ENCODE results near the gene RFNG.

The RFNG gene

GRCh38 chr17:82051776-82052637 lies at the start of gene RFNG, which contains the start of gene GPS1:
TSS of gene RFNG (minus strand) at chr17:82051811. CDS start at chr17:82051766, 45 bp downstream.
TSS of gene GPS1 (plus strand) at chr17:82051898. CDS start at chr17:82051932, 34 bp downstream.
- DNase-seq, result peak; percentile 59

DNA sequence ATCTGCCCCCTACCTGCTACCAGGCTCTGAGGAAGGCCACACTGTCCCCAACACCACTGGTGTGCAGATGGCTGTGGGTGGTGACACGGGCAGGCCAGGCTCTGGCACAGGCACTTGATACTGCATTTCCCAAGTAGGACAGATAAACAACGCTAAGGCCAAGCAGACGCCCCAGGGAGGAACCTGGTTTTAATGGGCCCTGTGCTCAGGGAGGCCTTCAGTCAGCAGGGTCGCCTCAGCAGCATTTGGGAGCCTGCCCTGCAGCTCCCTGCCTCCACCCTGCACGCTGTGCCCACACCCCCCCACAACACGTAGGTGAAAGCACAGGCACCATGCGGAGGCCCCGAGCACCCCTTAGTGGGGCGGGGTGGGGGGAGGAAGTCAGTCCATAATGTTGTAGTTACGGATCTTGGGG lies 49.7 kb upstream of the RFNG start:
- no peak for DNase-seq

DNA sequence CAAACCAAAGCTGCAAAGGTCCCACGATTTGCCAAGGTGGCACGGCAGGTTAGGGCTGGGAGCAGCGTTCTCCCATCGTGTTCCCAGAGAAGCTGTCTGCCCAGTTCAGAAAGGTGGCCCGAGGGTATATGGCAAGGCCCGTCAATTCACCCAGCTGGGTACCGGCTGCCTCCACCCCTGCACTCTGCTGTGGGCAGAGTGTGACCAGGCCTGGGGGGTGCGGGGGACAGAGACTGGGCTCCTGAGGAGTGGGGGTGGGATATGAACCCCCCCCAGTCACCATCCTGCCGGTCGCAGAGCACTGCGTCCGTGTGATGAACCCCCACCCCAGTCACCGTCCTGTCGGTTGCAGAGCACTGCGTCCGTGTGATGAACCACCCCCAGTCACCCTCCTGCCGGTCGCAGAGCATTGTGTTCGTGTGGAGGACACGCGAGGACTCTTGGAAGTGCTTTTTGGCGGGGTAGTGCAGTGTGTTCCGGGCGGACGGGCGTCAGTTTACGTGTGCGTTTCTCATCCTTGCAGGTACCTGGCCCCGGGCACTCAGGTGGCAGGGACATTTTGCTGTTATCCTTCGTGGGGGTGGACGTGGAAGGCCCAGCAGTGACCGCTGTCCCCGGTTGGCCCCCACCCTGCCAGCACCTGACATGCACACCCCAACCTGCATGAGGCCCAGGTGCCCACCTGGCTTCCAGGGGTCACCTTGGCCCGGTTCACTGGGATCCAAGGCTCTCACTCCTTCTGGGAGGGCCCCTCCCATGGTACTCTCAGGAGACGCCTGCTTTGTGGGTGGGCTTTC lies 49.1 kb upstream of the RFNG start:
- no peak for DNase-seq

DNA sequence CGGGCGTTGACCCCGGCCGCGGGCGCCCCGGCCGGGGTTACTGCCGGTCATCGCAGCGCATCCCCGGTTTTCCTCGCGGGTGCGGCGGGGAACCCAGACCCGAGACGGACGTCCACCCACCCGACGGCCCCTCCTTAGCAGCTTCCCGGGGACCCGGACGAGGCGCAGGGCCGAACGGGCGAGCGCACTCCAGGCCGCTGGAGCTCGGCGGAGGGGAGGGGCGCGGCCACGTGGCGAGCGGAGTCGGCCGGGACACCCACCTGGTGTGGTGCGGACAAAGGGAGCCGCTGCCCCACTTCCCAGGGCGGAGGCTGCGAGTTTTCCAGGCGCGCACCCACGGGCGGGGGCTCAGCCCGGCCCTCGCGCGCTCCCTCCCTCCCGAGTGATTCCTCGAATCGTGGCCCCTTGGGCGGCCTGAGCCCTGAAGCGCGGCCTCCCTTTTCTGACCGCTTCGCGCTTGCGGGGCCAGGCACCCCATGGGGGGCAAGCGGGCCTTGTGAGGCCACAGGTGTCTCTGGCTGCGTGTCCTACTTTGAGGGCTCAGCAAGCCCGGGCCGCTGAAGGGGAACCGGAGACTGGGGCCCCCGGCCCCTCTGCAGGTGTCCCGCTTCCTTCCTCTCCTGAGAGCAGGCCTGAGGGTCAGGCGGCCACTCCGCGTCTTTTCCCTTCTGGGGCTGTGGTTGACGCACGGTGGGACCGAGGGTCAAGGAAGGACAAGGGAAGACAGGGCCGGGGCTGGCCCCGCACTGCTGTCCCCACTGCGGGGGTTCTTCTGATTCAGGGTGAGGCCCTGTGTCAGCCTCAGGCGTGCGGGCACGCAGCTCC lies 47.5 kb upstream of the RFNG start:
- no peak for DNase-seq

GRCh38 chr17:82098169-82098938 lies 46.7 kb upstream of the RFNG start, which contains the start of gene FASN:
TSS of gene FASN (minus strand) at chr17:82098236. CDS start at chr17:82096445, 1,791 bp downstream.
- peak; percentile 90 for DNase-seq

- DNase-seq, result no peak
Observed at GRCh38 chr17:82097919-82098168, 46.2 kb upstream of the RFNG start.

GRCh38 chr17:82097184-82097918 lies 45.7 kb upstream of the RFNG start:
- DNase-seq, result no peak

GRCh38 chr17:82096709-82097183 lies 45.1 kb upstream of the RFNG start:
- DNase-seq, result no peak

DNA sequence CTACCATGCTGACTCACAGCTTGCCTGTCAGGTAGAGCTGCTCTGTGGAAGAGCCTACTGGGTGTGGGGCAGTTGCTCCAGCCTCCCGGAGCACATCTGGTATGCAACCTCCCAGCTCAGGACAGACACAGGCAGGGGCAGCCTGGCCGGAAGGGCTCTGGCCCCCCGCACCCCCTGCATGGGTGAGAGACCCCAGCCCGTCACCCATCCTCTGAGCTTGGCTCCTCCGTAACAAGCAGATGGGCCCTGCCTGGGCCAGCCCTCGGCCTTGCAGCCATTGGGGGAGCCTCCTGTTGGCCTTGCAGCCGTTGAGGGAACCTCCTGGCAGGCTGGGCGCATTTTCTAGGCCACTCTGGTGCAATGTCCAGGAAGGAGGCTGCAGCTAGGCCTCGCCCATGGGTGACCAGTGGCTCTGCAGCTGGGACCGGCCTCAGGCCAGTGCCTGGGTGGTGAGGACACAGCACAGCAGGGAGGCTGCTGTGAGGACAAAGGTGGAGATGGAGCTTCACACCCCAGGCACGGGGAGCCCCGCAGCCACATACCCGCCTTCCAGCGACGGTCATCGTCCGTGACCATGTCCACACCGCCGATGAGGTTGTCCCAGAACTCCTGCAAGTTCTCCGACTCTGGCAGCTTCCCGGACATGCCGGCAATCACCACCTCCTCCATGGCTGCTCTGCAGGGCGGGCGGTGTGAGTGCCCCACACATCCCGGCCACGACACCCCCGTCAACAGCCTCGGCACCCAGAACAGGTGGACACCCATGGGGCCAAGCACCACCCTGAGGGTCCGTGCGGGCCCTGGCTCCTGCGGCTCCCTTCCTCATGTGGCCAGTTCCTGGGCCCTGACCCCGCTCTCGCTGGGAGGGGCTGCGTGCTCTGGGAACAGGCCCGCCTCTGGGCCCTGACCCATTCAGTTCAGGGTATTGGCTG lies 44.4 kb upstream of the RFNG start:
- no peak for DNase-seq

- DNase-seq, result no peak
Observed at GRCh38 chr17:82094931-82095776, 43.5 kb upstream of the RFNG start.

DNA sequence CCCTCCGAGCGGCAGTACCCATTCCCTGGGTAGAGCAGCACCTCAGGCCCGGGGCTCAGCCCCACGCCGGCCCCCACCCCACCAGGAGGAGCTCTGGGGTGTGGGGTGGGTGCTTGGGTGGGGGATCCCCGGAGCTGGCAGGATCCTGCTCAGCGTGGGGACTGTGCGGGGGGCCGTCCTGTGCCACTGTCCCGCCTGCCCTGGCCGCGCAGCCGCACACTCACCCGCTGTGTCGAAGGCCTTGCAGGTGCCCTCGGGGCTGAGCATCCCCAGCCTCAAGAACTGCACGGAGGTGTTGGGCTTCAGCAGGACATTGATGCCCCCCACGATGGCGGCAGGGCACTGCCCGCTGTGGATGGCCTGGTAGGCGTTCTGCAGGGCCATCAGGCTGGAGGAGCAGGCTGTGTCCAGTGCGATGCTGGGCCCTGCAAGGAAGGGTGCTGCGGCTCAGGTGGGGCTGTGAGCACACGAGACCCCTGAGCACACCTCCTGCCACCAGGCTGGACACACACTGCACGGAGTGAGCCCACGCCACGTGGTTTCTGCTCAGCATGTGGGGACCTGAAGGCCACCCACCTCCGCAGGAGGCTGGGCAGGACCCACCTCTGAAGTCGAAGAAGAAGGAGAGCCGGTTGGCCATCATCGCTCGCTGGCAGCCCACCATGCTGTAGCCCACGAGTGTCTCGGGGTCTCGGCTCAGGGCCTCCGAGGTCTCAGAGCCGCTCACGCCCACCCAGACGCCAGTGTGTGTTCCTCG lies 41.6 kb upstream of the RFNG start:
- DNase-seq, result no peak

DNA sequence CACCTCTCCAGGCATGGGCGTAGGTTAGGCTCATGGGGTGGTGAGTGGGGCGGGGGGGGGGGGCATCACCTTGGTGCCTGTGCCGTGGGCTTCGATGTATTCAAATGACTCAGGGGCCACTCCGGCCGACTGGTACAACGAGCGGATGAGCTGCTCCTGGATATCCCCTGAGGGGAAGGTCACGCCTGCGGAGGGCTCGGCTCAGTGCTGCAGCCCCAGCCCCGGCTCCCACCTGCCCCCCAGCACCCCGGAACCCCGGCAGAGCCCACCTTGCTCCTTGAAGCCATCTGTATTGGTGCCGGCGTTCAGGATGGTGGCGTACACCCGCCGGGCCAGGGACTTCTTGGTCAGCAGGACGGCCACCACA lies 41.0 kb upstream of the RFNG start:
- DNase-seq, result no peak

DNA sequence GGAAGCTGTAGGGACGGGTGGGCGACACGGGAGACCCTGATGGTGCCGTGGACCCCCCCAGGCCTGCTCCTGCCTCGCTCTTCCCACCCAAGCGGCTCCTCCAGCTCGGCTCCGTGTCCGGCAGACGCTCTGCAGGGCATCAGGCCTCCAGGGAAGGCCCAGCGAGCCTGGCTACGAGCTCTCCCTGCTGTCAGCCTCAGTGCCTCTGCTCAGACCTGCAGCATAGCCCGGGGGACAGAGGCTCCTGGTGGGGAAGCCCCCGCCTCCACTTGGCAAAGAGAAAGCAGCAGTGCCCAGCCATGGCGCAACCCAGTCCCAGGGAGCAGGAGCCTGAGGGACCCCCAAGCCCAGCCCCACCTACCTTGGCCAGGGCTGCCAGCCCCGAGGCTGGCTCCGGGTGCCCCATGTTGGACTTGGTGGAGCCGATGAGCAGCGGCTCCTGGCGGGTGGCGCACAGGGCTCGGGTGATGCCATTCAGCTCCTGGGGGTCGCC lies 40.5 kb upstream of the RFNG start:
- DNase-seq, result no peak

DNA sequence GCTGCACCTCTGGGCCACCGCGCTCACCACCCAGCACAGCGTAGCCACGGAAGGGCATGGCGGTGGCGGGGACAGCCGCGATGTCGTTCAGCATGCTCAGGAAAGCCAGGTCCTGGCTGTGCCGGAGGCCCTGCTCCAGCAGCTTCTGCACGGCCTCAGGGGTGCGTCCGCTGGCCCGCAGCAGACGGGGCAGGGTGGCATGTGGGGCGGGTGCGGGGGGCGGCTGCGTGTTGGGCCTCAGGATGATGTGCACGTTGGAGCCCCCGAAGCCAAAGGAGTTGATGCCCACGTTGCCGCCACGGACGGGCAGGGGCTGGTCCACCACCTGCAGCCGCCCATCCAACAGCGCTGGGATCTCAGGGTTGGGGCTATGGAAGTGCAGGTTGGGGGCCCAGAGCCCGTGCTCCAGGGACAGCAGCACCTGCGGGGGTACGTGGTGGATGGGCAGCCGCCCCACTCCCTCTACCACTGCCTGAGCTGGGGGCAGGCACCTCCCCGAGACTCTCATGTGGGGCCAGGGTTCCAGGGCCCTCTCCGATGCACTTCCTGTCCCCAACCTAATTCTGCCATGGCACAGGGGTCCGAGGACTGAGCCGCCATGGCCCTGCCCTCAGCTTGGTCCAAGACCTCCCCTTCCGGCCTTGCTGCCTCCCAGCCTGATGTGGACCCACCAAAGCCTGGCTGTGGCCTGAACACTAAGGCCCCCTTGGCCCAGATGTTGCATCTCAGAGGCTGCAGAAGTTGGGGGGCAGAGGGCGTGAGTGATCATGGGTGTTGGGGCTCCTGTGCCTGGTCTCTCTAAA lies 39.9 kb upstream of the RFNG start:
- no peak for DNase-seq

DNA sequence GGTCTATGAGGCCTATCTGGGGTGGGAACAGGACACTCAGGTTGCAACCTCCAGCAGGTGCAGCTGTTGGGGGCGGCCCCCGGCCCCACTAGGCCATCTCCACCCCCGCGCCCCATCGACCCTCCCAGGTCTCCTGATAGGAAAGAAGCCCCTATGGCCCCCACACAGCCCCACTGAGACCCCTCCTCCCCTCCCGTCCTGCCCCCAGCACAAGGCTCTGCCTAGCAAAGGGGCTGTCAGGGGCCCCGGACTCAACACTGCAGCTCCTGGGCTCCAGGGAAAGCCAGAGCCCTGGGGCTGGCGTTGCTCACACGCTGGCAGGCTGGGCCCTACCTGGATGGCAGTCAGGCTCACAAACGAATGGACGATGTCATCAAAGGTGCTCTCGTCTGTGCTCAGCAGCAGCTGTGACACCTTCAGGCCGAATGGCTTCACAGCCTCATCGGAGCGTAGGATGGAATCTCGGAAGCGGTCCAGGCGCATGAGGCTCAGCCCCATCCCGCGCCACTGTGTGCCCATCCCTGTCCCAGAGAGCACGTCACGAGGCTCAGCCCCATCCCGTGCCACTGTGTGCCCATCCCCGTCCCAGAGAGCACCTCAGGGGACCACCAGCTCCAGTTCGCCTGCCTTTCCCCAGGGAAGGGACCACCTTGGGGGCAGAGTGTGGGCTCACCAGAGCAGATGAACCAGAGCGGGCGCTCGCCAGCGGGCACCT lies 39.1 kb upstream of the RFNG start:
- DNase-seq, result no peak

GRCh38 chr17:82089723-82090548 lies 38.3 kb upstream of the RFNG start:
- DNase-seq, result no peak
